ENCODE data around the gene TRERF1.

- TF ChIP-seq EZH2 (IDR thresholded peaks at IDR 0.05) (no peak), CTCF (IDR thresholded peaks at IDR 0.05) (no peak)
Measured at GRCh38 chr6:42276034-42276890, 175.5 kb downstream of the TRERF1 start.
